ENCODE data around the gene HOXA1.

- TF ChIP-seq ZNF747 (tag by site-specific recombination; IDR thresholded peaks at IDR 0.05) (no peak), CTCF (tag by site-specific recombination; IDR thresholded peaks at IDR 0.05) (no peak), ZNF366 (tag by site-specific recombination; conservative IDR thresholded peaks at IDR 0.05) (no peak), ZEB2 (tag by site-specific recombination; IDR thresholded peaks at IDR 0.05) (no peak), ZNF239 (tag by site-specific recombination; IDR thresholded peaks at IDR 0.05) (no peak), ZNF24 (tag by site-specific recombination; IDR thresholded peaks at IDR 0.05) (no peak), ZNF211 (tag by site-specific recombination; IDR thresholded peaks at IDR 0.05; ENCODE audit: low read depth) (no peak), ZNF18 (tag by site-specific recombination; IDR thresholded peaks at IDR 0.05) (no peak), PBX3 (CRISPR knock-in tag; IDR thresholded peaks at IDR 0.05) (no peak), SETDB1 (IDR thresholded peaks at IDR 0.05; ENCODE audit: insufficient read length, low read length) (no peak)
These were observed 21.4 kb upstream of the HOXA1 start for GRCh38 chr7:27116962-27117886.

Data from HEK293 (cell line).